Breast epithelium (tissue), 3 donors: ENCODE measurements around the gene RASGRF2.

Experiments used
- POLR2A ChIP-seq: fragments of 450-650 bp; IDR thresholded peaks from one replicate; pipeline ENCODE4 v1.6.1; 2016; ENCODE audit warnings: antibody characterized with exemption, mild to moderate bottlenecking, moderate library complexity
- TF ChIP-seq, protein P1 (sequence below), 3 donors: fragments of 450-650 bp; IDR thresholded peaks; one replicate each; pipeline ENCODE4 v1.5.1; 2016 to 2017; ENCODE audit warnings: antibody characterized with exemption in 3 of 3, mild to moderate bottlenecking in 3 of 3, moderate library complexity in 3 of 3

DNA sequence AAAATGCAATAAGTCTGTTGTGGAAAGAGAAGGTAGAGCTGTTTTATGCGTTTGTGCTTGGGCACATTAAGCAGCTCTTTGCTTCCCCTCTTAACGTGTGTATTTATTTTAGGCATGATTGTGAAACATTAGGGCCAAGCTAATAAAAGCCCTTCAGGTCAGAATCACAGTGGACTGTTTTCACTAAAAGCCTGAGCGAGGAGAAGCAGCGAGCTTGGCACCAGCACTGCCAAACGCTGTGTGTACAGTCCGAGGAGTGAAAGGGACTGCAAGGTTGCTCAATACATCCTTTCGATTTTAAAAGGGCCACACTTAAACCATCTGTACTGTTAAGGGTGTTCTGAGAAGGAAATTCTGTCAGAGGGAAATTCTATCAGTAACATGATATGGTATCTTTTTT is 165.8 kb downstream of the RASGRF2 start:
- TF ChIP-seq, protein P1, sequence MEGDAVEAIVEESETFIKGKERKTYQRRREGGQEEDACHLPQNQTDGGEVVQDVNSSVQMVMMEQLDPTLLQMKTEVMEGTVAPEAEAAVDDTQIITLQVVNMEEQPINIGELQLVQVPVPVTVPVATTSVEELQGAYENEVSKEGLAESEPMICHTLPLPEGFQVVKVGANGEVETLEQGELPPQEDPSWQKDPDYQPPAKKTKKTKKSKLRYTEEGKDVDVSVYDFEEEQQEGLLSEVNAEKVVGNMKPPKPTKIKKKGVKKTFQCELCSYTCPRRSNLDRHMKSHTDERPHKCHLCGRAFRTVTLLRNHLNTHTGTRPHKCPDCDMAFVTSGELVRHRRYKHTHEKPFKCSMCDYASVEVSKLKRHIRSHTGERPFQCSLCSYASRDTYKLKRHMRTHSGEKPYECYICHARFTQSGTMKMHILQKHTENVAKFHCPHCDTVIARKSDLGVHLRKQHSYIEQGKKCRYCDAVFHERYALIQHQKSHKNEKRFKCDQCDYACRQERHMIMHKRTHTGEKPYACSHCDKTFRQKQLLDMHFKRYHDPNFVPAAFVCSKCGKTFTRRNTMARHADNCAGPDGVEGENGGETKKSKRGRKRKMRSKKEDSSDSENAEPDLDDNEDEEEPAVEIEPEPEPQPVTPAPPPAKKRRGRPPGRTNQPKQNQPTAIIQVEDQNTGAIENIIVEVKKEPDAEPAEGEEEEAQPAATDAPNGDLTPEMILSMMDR (IDR thresholded peaks at IDR 0.05) = no peak
- TF ChIP-seq POLR2A = no peak
